ENCODE data around the gene GP2.
"Not testable (repeated sequence)": the region's sequence is repeated elsewhere in the genome, so short reads cannot be mapped to it uniquely, and the experiment has no call there.

The GP2 gene

GRCh38 chr16:20323591-20324117 is 3.7 kb downstream of the GP2 start:
- DNase-seq, result peak; percentile 71

DNA sequence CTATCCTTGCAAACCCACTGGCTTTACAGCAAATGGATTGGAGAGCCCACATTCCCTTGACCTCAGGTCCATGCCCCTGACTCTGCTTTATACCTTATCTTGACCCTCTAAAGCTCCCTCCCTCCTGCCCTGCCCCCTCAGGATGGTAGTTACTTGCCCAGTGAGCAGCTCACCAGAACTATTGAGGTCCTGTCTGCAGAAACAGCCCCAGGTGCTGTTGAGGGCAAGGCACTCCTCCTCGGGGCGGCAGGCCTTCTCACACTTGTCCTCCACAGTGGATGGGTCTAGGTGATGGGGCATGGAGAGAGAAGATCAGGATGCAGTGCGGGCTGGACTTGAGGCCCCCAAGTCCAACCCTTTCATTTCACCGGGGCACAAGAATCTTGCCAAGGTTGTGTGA is 4.6 kb downstream of the GP2 start:
- no peak for DNase-seq

- no peak for DNase-seq
Measured at GRCh38 chr16:20321671-20322070, 5.6 kb downstream of the GP2 start.

GRCh38 chr16:20321051-20321450 is 6.3 kb downstream of the GP2 start:
- not testable (repeated sequence) for DNase-seq

DNA sequence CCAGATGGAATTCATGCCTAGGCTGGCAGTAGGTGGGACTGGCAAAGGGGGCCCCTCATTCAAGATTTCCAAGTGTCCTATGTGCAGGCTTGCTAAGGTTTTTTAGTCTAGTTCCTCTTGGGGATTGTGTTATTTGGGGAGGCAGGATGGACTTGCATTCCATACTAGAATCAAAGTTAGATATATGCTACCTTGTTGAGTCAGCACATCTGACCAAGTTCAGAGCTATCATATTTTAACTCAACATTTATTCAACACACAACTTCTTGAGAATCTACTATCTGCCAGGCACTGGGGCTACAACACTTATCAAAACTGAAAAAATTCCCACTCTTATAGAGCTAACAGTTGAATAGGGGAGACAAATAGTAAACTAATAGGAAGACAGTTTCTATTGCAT is 6.7 kb downstream of the GP2 start:
- no peak for DNase-seq

DNA sequence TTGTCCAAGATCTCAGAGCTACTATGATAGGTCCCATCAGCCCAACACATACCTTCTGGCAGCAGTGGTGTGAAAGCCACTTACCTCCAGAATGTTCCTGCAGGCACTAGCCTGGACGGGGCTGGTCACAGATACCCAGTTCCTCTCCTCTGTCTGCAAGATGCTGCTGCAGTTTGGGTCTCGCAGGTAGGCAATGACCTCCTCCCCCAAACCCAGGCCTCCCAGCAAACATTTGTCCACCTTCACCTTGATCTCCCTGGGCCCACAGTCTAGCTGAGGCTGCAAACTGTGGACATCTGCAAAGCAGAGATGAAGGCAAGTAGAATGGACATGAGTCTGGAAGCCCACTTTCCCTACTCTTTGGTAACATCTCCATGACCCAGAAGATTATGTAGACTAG is 7.1 kb downstream of the GP2 start:
- no peak for DNase-seq

GRCh38 chr16:20319406-20319805 is 7.9 kb downstream of the GP2 start:
- no peak for DNase-seq

DNA sequence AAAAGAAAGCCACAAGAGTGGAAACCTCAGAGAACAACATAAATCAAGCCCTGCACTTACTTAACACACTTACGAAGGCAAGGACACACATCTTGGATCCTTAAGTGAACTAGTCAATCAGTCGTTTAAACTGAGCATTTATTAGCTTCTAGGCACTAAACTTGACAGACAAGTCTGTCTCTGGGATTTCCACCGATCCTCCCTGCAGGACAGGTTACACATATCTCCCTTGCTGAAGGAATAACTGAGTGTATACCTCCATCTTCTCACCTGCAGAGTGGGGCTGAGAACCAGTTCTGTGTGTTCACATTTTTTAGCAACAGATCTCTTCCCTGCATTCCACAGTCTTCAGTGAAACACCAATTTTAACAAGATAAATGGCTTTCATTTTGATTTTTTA is 8.9 kb downstream of the GP2 start:
- DNase-seq, result no peak

- DNase-seq, result no peak
Measured at GRCh38 chr16:20318006-20318405, 9.3 kb downstream of the GP2 start.

- no peak for DNase-seq
Measured at GRCh38 chr16:20317117-20317516, 10.2 kb downstream of the GP2 start.

GRCh38 chr16:20316715-20317114 is 10.6 kb downstream of the GP2 start:
- no peak for DNase-seq

DNA sequence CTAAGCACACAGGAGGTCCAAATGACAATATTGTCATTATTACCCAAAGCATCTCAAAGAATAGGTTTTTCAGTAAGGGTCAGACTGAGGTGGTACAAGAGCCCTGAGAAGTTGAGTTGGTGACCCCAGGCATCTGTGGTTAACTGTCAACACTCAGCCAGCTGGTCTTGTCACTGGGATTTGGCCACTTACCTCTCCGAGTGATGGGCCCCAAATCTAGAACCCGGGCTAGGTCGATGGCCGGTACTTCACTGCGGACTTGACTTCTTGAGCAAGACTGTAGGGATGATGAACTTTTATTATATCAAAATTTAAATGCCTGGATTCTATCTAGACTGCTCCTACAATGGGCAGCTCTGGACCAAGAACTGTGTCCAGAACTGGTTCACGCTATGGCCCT is 11.5 kb downstream of the GP2 start:
- no peak for DNase-seq

DNA sequence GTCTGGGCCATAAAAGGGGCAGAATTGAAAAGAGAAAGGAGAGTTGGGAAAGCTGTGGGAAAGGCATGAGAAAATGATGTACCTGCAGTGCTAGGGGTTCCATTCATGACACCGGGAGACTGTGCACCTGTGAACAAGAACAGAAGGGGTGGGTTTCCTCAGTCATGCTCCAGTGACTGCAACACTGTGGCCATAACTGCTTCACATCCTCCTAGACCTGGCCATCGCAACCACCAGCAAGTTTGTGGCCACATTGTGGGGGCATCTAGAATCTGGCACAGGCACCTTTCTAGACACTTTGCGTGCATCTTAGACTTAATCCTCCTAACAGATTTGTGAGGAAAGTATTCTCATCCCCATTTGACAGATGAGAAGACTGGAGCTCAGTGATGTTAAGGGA is 12.7 kb downstream of the GP2 start:
- no peak for DNase-seq

- DNase-seq, result no peak
Measured at GRCh38 chr16:20313741-20314140, 13.6 kb downstream of the GP2 start.

- not testable (repeated sequence) for DNase-seq
Measured at GRCh38 chr16:20312536-20313095, 14.7 kb downstream of the GP2 start.

GRCh38 chr16:20311548-20311947 is 15.8 kb downstream of the GP2 start:
- no peak for DNase-seq

GRCh38 chr16:20310421-20311395 is 16.6 kb downstream of the GP2 start:
- DNase-seq, result no peak

GRCh38 chr16:20309786-20310185 is 17.5 kb downstream of the GP2 start:
- DNase-seq, result no peak

DNA sequence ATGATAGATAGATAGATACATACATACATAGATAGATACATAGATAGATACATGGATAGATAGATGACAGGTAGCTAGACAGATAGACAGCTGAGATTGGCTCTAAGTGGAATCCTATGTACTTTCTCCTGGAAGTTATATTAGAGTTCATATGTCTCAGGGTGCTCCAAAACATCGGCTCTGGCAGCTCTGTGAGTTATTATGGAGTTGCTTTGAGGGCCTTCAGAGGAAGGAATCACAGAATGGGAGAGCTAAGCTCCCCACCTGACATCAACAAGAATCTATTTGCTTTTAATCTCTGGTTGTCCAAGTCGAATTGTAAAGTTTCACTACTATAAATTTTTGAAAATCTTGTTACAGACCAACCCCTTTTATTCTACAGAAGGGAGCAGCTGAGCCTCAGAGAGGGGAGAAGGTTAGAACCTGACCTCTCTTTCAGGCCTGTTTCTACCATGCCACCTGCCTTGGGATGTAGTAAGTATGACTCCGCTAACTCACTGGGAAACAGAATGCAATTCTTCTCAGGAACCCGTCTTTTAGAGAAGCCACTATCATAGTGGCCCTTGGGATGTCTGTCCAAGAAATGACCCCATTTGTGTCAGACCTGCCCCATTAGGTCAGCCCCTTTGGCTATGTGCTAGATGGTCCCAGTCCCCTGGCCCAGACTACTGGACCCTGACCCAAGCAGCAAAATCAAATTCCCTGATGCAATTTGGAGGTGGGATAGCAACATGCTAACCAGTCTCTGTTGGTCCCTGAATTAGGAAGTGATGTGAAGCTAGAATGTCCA is 18.3 kb downstream of the GP2 start:
- DNase-seq, result no peak

DNA sequence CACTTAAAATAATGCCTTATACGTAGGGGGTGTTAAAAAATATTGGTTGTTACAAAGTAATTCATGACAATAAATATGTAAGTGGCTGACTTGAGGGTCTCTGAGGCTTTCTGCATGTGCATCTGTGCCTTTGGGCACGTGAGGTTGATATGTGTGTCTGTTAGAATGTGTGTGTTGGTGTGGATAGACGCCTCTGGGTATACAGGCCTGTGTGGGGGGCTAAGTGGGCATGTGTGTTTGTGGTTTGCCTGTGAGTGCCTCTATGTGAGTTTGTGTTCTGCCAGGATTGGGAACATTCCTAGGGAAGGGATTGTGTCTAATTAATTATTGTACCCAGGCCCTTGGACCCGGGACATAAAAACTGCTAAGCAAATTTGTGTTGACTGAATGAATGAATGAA is 19.0 kb downstream of the GP2 start:
- DNase-seq, result no peak

GRCh38 chr16:20307791-20308190 is 19.5 kb downstream of the GP2 start:
- no peak for DNase-seq

DNA sequence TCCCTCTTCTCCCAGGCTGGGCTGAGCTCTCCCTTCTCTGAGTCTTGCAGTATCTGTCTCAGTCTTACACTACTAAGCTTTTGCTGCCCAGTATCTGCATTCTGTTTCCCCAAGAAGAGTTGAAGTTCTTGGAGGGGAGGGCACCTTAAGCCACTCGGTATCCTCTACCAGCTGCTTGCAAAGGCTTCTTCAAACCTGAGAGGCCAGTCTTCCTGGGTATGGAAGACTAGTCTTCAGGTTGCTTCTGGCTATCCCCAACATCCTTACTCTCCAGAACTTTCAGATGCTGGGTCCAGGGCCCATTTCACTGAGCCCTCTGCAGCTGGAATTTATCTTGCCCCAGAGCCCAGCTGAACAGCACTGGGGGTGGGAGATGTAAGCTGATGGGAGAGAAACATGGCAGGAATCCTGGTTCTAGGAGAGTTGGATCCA is 20.1 kb downstream of the GP2 start:
- no peak for DNase-seq

DNA sequence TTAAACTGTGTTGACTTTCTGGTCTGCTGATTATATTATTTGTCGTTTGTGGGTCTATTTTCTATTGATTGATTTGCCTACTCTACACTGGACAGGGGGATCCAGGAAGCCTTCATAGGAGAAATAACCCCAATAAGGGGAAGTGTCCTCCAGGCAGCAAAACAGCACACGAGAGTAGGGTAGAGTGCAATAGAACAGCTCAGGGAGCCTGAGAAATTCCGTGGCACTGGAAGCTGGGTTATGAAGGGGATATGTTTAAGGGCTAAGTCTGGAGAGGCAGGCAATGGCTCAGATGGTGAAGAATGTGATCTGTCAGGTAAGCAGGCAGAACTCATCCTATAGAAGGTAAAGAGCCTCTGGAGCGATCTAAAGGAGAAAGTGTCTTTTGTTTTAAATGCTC is 20.9 kb downstream of the GP2 start:
- no peak for DNase-seq

Measured in NCI-H2107 (cell line).